GM21619 (cell line): ENCODE results near the gene LBX1.

Experiments used
- ATAC-seq: cut with Tn5 transposase; IDR thresholded peaks from one replicate; pipeline ENCODE4 v1.9.1; 2021; ENCODE audit not compliant: unreplicated experiment

LBX1 gene

DNA sequence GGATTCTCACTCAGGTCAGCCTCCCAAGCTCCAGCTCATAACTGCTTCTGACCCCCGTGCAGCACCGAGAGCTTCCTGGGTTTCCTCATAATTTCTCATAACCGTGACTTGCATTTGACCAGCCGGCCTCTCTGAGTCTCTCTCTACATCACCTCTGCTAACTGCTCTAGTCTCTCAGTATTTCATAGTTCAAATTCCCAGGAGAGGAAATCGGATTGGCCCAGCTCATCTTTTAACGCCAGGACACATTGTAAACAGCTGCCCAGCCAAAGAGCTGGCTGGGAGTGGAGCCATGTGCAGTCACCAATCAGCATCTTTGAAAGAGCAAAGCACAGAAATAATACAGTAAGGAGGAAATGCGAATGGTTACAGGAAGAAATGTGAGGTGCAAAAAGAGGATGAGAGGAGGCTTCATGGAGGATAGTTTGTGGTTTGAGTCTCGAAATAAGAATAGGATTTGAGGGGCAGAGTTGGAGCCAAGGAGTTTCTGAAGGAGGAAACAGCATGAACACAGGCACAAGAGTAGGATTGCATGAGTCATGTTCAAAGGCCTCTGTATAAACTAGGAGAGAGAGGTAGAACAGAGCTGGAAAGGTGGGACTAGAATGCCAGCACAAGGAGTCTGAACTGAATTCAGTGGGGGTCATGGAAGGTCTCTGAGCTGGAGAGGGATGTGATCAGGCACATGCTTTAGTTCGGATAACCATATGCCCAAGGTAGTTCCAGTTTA lies 15.2 kb upstream of the LBX1 start:
- ATAC-seq = no peak

DNA sequence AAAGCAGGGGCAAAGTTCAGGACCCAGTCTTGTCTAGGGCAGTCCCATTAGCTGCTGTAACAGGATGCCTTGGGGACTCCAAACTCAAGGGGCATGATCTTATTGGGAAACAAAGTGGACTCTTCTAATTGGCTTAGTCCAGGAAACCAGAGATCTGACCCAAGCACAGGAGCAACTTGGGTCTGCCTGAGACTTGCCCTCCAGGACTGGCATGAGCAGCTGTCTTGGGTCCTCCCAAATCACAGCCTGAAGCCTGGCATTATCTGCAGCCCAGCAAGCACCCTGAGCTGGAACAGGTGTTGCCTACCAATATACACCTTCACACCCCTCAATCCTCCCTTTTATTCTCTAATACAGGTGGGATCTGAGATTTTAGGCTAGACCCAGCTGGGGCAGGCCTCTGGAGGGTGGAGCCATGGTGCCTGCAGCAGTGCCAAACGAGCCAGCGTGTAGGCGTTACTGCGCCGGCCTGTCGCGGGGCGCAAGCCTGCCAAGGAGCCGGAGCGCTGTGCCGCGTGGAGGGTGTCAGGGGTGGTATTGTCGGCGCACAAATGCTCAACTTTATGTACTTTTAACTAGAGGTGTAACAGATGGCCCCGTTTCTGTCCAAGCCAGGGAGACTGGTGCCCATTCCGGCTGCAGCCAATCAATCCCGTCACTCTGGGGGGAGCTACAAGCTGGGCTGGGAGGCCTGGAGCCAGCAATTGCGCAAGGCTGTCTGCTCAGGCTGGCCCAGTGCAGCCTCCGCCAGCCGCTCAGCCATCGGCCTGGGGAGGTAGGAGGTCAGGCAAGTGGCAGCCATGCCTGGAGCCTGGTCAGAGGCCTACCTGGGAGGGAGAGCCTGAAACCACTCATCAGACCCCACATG lies 12.8 kb upstream of the LBX1 start:
- ATAC-seq = no peak

DNA sequence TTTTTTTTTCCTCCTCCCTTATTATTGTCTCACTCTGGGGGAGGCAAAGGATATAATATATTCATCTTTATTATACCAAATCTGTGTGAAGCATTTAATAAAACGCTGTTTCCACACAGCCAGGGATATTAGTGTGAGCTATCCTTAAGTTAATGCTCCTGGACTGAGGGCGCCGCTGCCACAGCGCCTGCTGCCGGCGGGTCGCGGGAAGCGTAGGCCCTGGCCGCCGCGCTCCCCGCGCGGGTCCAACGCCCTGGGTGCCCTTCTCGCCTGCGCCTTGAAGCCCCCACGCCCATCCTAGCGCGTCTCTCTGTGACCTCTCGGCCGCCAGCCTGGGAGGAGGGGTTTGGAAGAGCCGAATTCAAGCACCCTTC lies 9.5 kb upstream of the LBX1 start:
- ATAC-seq = no peak

DNA sequence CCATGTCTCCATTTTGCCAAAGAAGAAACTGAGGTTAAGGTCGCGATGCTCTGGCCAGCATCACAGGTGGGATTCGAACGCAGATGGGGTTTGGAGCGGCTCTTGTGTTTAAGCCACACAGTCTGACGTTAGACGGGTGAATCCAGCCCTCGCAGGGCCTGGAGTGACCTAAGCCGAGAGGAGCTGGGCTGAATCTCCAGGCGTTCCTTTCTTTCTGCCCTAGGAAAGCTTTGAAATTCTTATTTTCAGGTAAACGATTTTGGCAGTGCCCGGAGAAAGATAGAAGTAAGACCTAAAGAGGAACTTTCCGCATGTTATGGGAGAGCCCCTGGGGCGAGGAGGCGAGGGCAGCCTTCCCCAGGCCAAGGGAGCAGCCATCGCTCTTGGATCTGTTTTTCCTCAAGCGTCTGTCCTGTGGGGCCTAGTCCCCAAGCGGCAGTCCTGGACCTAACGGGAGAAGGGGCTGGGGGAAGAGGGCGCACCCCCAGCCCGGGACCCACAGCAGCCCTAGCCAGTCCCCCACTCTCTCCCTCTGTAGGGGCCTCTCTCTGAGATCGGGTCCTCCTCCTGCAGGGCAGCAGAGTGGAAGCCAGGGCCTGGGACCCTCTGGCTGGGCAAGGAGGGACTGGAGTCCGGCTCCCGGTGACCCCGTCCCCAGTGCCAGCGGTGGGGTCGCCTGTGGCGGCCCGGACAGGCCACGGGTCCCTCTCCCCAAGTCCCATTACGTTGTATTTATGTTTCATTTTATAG lies 8.9 kb upstream of the LBX1 start:
- no peak for ATAC-seq

DNA sequence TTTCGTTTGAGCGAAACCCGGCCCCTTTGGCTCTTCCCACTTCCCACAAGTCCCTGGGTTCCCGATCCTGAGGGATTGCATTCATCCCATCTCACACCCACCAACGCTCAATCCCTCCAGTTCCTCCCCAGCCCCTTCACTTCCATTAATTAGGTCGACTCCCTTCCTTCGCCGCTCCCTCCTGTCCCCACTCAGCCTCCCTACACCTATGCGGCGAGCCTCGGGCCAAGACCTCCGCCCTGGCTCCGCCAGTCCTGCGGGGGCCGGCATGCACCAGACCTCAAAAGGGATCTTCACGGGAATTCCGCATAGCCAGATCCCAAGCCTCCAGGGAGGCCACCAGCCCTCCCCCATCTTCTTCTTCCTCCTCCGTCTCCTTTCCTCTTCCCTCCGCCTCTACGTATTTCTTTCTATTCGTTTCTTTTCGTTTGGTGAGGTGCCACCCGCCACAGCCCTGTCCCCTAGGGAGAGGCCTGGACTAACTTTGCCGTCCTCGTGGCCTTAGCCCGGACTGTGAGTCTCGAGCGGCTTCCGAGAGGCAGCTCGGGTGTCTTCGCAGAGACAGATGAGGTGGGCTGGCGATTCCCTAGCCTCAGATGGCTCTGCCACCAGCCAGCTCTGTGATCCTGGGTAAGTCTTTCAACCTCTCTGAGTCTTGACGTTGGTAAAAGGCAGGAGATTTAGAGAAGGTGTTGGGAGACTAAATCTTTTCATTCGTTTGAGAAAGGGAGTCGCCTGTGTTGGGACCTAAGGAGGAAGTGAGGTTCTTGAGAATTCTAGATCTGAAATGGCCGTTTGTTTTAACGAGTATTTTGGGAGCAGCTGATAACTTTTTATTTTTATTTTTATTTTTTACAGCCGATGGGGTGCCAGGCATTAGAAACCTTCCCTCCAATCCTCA lies 8.1 kb upstream of the LBX1 start:
- no peak for ATAC-seq

DNA sequence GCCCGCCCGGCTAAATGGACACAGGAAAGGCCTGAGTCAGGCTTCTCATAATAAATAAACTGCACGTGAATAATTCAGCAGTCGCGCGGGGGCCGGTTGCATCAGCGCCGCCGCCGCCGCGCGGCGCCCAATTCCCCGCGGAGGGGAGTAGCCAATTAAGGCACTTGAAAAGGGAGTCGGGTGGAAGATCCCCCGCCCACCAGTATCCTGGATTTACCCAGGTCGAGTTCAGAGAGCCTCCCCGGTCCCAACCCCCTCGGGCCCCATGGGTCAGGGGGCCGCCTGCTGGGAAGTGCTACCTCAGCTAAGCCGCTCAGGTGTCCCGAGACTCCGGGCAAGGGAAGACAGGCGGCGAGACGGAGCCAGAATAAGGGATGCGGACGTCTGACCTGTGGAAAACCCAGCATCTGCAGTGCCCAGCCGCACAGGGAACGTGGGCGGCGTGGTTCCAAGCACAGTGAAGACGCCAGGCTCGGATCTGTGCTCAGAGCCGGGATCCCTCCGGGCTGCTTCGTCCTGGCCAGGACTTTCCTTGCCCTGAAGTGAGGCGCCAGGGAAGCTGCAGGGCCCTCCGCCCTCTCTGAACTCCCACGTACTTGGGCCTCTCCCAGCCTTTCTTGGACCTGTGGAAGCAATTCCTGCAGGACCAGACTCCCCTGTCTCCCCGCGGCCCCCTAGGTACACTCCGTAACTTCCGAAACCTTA lies 7.3 kb upstream of the LBX1 start:
- no peak for ATAC-seq

DNA sequence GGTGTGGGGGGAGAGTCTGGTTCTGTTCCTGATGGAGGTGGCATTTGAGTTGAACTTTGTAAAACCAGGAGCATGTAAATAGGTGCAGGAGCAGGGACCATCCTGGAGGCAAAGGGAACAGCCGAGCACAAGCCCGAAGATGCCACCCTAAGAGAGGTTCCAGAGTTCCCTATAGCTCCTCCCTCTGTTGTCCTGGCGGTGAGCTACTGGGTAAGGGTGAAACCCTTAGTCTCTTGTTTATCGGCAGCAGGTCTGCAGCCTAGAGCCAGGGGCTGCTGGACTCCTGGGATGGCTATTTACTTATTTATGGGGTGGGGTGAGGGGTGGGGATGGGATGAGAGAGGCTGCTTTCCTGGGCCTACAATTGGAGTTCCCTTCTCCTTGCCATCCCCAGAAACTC lies 6.5 kb upstream of the LBX1 start:
- ATAC-seq = no peak

DNA sequence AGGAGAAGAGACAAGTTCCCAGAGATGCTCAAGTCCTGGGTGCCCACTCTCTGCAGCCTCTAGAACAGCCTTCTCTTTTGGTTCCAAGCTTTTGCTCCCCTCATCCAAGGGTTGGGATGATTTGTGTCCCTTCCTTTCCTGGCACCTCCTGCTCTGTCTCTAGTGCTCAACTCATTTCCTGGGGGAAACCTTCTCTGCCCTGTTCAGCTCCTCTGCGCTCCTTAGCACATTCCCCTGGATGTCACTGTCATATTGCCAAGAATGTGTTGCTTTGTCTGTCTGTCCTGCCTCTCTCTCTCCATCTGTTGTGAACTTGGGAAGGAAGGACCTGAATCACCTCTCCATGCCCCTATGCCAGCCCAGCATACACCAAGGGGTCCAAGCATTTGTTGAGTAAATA lies 5.1 kb upstream of the LBX1 start:
- no peak for ATAC-seq

DNA sequence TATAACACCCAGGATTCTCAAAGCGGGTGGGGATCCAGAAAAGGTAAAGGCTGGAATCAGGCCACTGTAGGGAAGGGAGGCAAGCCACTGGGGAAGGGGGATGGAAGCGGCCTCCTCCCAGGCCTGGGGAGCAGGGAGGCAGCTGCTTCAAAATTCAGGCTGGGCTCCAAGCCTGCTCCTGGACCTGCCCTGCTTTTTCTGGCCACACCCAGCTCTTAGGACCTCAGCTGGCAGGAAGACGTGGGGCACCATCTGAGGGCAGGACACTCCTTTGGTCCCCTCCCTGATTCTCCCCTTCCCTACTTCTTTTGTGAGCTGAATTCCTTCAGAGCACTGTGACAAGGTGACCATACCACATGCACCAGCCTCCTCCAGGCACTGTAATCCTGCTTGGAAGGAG lies 4.6 kb upstream of the LBX1 start:
- no peak for ATAC-seq

DNA sequence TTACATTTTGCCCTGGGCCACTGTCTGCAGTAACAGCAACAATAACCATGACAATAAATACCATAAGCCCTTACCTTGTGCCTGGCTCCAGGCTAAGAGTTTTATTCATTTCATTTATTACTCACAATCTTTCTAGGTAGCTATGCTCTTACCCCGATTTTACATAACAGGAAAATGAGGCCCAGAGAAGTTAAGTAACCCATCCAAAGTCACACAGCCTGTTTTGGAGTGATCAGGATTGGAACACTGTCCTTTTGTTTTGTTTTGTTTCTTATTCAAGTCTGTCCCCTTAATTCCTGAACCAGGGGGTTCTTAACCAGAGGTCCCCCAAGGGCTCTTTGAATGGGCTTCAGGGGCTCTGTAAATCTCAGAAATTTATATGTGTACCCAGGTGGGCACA lies 4.2 kb upstream of the LBX1 start:
- ATAC-seq = no peak

DNA sequence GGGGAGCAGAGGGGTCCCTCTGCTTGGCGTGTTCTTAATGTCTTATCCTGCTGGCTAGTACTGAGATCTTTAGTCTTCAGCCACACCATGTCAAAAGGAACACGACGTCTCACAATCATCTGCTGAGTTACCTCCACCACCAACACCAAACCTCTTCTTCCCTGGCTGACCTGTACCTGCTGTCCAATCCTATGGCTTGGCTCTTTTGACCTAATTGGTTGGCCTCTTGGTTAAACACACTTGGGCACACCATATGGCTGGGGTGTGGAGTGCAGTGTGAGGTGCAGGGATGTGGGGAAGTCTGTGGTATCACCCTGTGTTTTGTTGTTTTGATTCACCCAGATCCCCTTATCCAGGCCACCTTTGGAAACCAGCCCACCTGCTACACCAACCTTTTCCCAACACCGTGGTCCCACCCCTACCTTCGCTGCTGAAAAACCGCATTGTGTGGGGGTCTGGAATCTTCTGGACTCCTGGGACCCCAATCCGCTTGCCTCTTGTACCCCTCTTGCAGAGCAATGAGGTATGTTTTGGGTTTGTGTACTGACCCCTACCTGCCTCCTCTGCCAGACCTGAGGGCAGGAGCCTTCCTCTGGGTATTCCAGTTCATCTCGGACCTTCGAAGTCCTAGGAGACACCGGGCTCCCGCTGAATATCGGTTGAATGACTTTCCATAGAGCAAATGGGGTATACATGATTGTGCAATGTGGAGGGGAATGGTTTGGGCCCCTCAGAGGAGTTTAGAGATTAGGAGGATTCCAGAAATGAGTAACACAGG lies 2.8 kb upstream of the LBX1 start:
- ATAC-seq = no peak

DNA sequence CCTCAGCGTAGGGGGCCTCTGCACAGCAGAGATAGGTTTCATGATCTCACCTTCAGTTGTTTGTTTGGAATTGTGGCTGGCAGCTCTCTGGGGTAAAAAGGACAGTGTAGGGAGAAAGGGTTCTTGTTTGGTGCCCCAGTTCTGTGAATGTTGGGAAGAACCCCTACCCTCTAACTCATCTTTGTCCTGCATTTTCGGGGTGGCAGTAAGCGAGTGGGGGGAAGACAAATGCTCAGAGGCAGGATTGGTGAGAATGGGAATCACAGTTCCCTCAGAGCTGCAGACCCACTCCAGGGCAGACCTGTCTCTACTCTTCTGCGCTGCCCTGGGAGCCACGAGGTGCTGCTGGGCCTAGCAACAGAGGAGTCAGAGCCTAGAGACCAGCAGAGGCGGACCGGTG lies 1.8 kb upstream of the LBX1 start:
- ATAC-seq = no peak

DNA sequence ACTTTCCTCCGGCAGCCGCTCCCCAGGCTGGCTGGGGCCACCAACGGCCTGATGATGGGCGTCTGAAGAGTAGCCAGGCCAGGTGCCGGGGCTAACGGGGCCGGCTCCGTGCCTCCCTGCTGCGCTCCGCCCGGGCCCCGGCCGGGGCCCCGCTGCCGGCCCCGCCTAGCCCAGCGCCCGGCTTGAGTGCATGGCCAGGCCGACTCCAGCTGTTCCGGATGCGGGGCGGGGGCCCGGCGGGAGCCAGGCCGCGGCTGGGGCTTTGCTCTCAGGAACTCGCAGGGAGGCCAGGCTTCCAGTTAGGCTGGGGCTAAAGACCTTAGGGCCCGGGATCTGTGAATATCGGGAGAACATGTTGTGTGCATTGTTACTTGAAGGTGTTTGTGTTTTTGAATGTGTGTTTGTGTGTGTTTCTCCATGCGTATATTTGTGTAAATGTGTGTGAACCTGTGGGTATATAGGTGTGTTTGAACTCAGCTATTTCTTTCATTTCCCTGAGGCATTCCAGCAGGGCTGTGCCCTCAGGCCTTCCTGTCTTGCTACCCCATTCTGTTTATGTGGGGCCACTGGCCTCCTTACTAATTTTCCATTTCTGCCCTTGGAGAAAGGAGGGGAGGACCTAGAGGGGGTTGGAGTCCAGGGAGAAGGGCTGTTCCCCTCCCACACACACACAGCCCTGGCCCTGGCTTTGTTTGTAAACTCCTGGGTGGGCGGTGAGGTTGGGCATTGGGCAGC lies 1.1 kb upstream of the LBX1 start:
- no peak for ATAC-seq

DNA sequence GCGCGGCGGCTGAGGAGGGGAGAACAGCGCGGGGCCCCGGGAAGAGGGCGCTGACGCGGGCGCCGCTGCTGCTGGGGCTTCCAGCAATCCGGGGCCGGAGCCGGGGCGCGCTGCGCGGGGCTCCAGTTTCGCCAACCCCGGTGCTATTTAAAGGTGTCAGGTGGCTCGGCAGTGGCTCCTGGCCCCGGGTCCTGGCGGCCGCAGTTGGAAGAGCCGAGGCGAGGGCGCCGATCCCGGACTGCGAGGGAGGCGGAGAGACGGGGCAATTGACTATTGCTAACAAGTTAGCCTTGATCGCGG lies 347 bp downstream of the LBX1 start:
- no peak for ATAC-seq

DNA sequence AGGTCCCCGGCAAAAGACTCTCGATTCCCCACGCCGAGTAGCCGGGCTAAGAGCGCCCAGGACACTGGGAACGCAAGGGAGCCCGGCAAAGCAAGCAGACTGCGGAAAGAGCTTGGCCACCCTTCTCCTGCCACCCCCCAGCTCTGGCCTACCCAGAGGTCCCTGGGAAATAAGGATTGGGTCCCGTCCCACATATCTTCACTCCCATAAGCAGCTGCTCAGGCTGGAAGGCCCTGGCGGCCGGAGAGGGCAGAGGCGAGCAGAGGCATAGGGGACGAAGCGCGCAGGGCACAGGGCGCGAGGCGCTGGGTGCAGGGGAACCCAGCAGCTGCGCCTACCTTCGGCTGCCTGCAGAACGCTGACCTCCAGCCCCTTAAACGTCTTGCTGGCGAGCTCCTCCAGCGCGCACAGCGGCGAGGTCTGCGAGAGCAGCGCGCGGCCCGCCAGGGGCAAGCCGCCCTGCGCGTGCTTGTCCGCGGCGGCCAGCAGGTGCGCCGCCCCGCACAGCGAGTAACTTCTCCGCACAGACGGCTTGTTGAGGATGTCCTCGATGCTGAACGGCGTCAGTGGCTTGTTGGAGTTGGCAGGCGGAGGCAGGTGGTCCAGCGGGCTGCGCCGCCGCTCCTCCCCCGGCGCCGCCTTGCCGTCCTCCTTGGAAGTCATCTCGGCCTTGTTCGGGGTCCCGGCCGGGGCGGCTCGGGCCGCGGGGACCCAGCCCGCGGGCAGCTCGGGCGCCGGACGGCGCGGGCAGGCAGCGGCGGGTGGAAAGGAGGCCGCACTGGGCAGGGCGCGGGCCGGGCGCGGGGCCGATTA lies 904 bp downstream of the LBX1 start:
- ATAC-seq = no peak

DNA sequence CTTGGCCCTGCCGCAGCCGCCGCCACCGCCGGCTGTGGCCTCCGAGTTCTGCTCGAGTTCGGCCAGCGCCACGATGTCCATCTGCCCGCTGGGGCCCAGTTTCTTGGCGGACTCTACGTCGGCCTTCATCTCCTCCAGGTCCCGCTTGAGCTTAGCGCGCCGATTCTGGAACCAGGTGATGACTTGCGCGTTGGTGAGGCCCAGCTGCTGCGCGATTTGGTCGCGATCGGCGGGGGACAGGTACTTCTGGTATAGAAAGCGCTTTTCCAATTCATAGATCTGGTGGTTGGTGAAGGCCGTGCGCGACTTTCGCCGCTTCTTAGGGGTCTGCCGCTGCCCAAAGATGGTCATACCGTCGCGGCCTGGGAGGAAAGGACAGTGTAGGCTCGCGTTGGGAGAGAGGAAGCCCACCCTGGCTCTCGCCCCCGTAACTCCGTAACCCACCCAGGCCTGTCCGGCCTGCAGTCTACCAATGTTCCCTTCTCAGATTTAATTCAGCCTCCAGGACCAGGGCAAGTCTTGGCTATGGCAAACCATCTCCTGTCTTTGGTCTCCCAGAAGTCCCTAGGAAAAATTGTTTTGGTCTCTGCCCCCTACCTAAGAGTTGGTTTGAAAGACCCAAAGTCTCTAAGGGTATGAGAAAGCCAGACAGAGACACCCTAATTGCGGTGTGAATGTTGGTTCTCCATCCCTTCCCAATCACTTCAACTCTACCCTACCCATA lies 1.7 kb downstream of the LBX1 start:
- ATAC-seq = no peak
